Glutamatergic neuron (in vitro differentiated cells): Measurements from ENCODE around the gene IFNE. TPM values are rescaled to one million over a fixed set of nuclear protein-coding genes. Genes with fewer than 3 reads are reported as not detected.
"Not testable (repeated sequence)": the region's sequence is repeated elsewhere in the genome, so short reads cannot be mapped to it uniquely, and the experiment has no call there.

Experiments
- DNase-seq: peaks from one replicate; pipeline ENCODE4 v3.0.0; 2022
- H3K27ac Mint-ChIP-seq: one replicate; pipeline ENCODE4 v1.8.0; 2020; ENCODE audit warnings: mild to moderate bottlenecking, mixed read lengths, inconsistent platforms; ENCODE audit not compliant: unreplicated experiment
- H3K27me3 Mint-ChIP-seq: one replicate; pipeline ENCODE4 v1.8.0; 2020; ENCODE audit warnings: mild to moderate bottlenecking, moderate library complexity, mixed read lengths, inconsistent platforms; ENCODE audit not compliant: unreplicated experiment
- H3K36me3 Mint-ChIP-seq: one replicate; pipeline ENCODE4 v1.8.0; 2020; ENCODE audit warnings: mild to moderate bottlenecking, mixed read lengths, inconsistent platforms; ENCODE audit not compliant: unreplicated experiment
- H3K4me1 Mint-ChIP-seq: one replicate; pipeline ENCODE4 v1.8.0; 2020; ENCODE audit warnings: mild to moderate bottlenecking, low read depth, mixed read lengths, inconsistent platforms; ENCODE audit not compliant: unreplicated experiment
- H3K4me3 Mint-ChIP-seq: one replicate; pipeline ENCODE4 v1.8.0; 2020; ENCODE audit warnings: mild to moderate bottlenecking, mixed read lengths, inconsistent platforms; ENCODE audit not compliant: unreplicated experiment
- H3K9me3 Mint-ChIP-seq: one replicate; pipeline ENCODE4 v1.8.0; 2020; ENCODE audit warnings: mild to moderate bottlenecking, moderate library complexity, mixed read lengths, inconsistent platforms; ENCODE audit not compliant: unreplicated experiment
- CTCF ChIP-seq: fragments of 200-600 bp; sonication (generic); IDR thresholded peaks from one replicate; pipeline ENCODE4 v1.5.0; 2021; ENCODE audit not compliant: partially characterized antibody, unreplicated experiment
- total RNA-seq: library from RNA; stranded (reverse); fragmentation: NEBNext Ultra II Directional; extraction: Animal tissue kit (Norgen Biotek cat#: 25700); gene quantifications from one replicate; pipeline ENCODE4 v1.2.1, GENCODE V29; 2021; ENCODE audit not compliant: unreplicated experiment

IFNE gene
- total RNA-seq, 1 donor from 2014 or later, result not detected

- peaks cover 1% of the 10 kb centered on the region for H3K9me3 Mint-ChIP-seq
- peaks cover 3% of the 10 kb centered on the region for H3K27me3 Mint-ChIP-seq
- no peak for TF ChIP-seq CTCF
- H3K4me3 Mint-ChIP-seq, result no peak overlapping the region
- no peak for DNase-seq
- H3K36me3 Mint-ChIP-seq, result peaks cover 8% of the 10 kb centered on the region
- no peaks in the 10 kb centered on the region for H3K4me1 Mint-ChIP-seq
- no peak overlapping the region for H3K27ac Mint-ChIP-seq
These were observed 20.7 kb downstream of the IFNE start for GRCh38 chr9:21461377-21461776.

DNA sequence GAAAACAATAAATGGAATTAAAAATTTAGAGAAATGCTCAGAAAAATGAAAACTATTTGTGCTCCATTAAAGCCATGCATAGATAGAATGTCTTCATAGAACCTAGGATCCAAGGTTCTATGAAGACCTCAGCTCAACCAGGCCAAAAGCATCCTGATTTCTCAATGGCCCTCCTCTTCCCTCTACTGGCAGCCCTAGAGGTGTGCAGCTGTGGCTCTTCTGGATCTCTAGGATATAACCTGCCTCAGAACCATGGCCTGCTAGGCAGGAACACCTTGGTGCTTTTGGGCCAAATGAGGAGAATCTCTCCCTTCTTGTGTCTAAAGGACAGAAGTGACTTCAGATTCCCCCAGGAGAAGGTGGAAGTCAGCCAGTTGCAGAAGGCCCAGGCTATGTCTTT is 26.8 kb downstream of the IFNE start:
- Mint-ChIP-seq H3K36me3 (no peaks in the 10 kb centered on the region), H3K27me3 (peaks cover 5% of the 10 kb centered on the region), H3K27ac (no peak overlapping the region), H3K9me3 (no peaks in the 10 kb centered on the region), H3K4me1 (no peaks in the 10 kb centered on the region), H3K4me3 (no peak overlapping the region)
- DNase-seq, result no peak
- peak; percentile 45 for TF ChIP-seq CTCF

- no peaks in the 10 kb centered on the region for H3K4me1 Mint-ChIP-seq
- no peak overlapping the region for H3K27ac Mint-ChIP-seq
- DNase-seq, result no peak
- no peaks in the 10 kb centered on the region for H3K9me3 Mint-ChIP-seq
- H3K27me3 Mint-ChIP-seq, result peaks cover 5% of the 10 kb centered on the region
- H3K4me3 Mint-ChIP-seq, result no peak overlapping the region
- no peak for TF ChIP-seq CTCF
- no peaks in the 10 kb centered on the region for H3K36me3 Mint-ChIP-seq
These were observed 28.0 kb downstream of the IFNE start for GRCh38 chr9:21454149-21454548.

GRCh38 chr9:21452681-21453080 is 29.4 kb downstream of the IFNE start:
- Mint-ChIP-seq H3K4me1 (no peaks in the 10 kb centered on the region), H3K27ac (no peak overlapping the region), H3K27me3 (peaks cover 3% of the 10 kb centered on the region), H3K9me3 (no peaks in the 10 kb centered on the region), H3K36me3 (no peaks in the 10 kb centered on the region), H3K4me3 (no peak overlapping the region)
- no peak for DNase-seq
- TF ChIP-seq CTCF, result no peak

- Mint-ChIP-seq H3K36me3 (no peaks in the 10 kb centered on the region), H3K27me3 (peaks cover 3% of the 10 kb centered on the region), H3K4me3 (no peak overlapping the region), H3K9me3 (no peaks in the 10 kb centered on the region), H3K27ac (no peak overlapping the region), H3K4me1 (peaks cover 2% of the 10 kb centered on the region)
- DNase-seq, result no peak
- TF ChIP-seq CTCF, result no peak
These were observed 31.2 kb downstream of the IFNE start for GRCh38 chr9:21450733-21451394.

- not testable (repeated sequence) for H3K4me1 Mint-ChIP-seq, H3K27me3 Mint-ChIP-seq, H3K36me3 Mint-ChIP-seq, H3K27ac Mint-ChIP-seq, H3K4me3 Mint-ChIP-seq, DNase-seq, H3K9me3 Mint-ChIP-seq
These were observed 32.8 kb downstream of the IFNE start for GRCh38 chr9:21449312-21449711.
